PC-9 (cell line): ENCODE data around the gene FOXJ3. TPM values are rescaled to one million over a fixed set of nuclear protein-coding genes. Genes with fewer than 3 reads are reported as not detected.

Experiments
- BruUV-seq: library from RNA; stranded (reverse); fragments of 400-500 nt; replicated peaks from 2 replicates; lab custom pipeline; 2021; lab: Mats Ljungman, UMichigan
- CTCF ChIA-PET: fragments of 300-600 bp; sonication (Branson Sonifier 250); formaldehyde crosslinking; loops from one replicate; lab custom pipeline; 2022; ENCODE audit warnings: antibody characterized with exemption; lab: Charles Lee
- POLR2A ChIA-PET: fragments of 300-600 bp; sonication (Branson Sonifier 250); formaldehyde crosslinking; loops from one replicate; lab custom pipeline; 2022; ENCODE audit warnings: antibody characterized with exemption; ENCODE audit not compliant: unreplicated experiment; lab: Charles Lee
- DNase-seq, 2 experiments: peaks; one replicate each; pipeline versions ENCODE4 v3.0.0 to v3.0.0-alpha.2; 2015 to 2022; ENCODE audit warnings: mixed read lengths in 1 of 2
- H2AFZ ChIP-seq: fragments of 200-600 bp; sonication (generic); 2 replicates; pipeline ENCODE4 v1.8.1; 2017; ENCODE audit warnings: antibody characterized with exemption
- H3F3A ChIP-seq: fragments of 200-600 bp; sonication (generic); 2 replicates; pipeline ENCODE4 v1.8.1; 2017; ENCODE audit warnings: antibody characterized with exemption, mild to moderate bottlenecking, low read depth; ENCODE audit not compliant: insufficient read depth
- H3K27ac ChIP-seq: fragments of 200-600 bp; sonication (generic); 2 replicates; pipeline ENCODE4 v1.6.1; 2016; ENCODE audit warnings: mixed run types
- H3K27me3 ChIP-seq: fragments of 200-600 bp; sonication (generic); 2 replicates; pipeline ENCODE4 v1.6.1; 2016; ENCODE audit warnings: low read depth, mixed run types; ENCODE audit not compliant: insufficient read depth
- H3K36me3 ChIP-seq: fragments of 200-600 bp; sonication (generic); 2 replicates; pipeline ENCODE4 v1.6.1; 2016; ENCODE audit warnings: low read depth, mixed run types
- H3K4me1 ChIP-seq: fragments of 200-600 bp; sonication (generic); replicated peaks from 2 replicates; pipeline ENCODE4 v1.6.1; 2016; ENCODE audit warnings: mixed run types; ENCODE audit not compliant: insufficient read depth
- H3K4me2 ChIP-seq: fragments of 200-600 bp; sonication (generic); 2 replicates; pipeline ENCODE4 v1.6.1; 2017; ENCODE audit warnings: mixed run types
- H3K4me3 ChIP-seq: fragments of 200-600 bp; sonication (generic); 2 replicates; pipeline ENCODE4 v1.6.1; 2016; ENCODE audit warnings: mixed run types
- H3K79me2 ChIP-seq: fragments of 200-600 bp; sonication (generic); 2 replicates; pipeline ENCODE4 v1.6.1; 2017; ENCODE audit warnings: low read depth, mixed run types
- H3K9me2 ChIP-seq: fragments of 200-600 bp; sonication (generic); 2 replicates; pipeline ENCODE4 v1.8.1; 2017; ENCODE audit warnings: mild to moderate bottlenecking; ENCODE audit not compliant: insufficient read depth
- H3K9me3 ChIP-seq: fragments of 200-600 bp; sonication (generic); 2 replicates; pipeline ENCODE4 v1.8.1; 2016; ENCODE audit warnings: low read depth; ENCODE audit not compliant: insufficient read depth
- H4K20me1 ChIP-seq: fragments of 200-600 bp; sonication (generic); 2 replicates; pipeline ENCODE4 v1.8.1; 2017; ENCODE audit not compliant: insufficient read depth
- EZH2 ChIP-seq: fragments of 200-600 bp; sonication (generic); IDR thresholded peaks from 2 replicates; pipeline ENCODE4 v1.8.0; 2017; ENCODE audit warnings: antibody characterized with exemption, low read depth
- intact Hi-C: fragments of 100-400 bp; cut with micrococcal nuclease; formaldehyde crosslinking; loops from one replicate; pipeline ENCODE4 v1.10.0; 2022; ENCODE audit not compliant: unreplicated experiment
- total RNA-seq: library from RNA; stranded (reverse); gene quantifications from 2 replicates; pipeline ENCODE4 v1.2.3, GENCODE V29; 2021
- TF ChIP-seq, protein P1 (sequence below): fragments of 200-600 bp; sonication (generic); conservative IDR thresholded peaks from 2 replicates; pipeline ENCODE4 v1.6.1; 2017; ENCODE audit warnings: mixed run types, antibody characterized with exemption, mild to moderate bottlenecking, moderate library complexity

FOXJ3 gene
- total RNA-seq, 1 experiment from 2014 or later = 60.4 TPM

DNA sequence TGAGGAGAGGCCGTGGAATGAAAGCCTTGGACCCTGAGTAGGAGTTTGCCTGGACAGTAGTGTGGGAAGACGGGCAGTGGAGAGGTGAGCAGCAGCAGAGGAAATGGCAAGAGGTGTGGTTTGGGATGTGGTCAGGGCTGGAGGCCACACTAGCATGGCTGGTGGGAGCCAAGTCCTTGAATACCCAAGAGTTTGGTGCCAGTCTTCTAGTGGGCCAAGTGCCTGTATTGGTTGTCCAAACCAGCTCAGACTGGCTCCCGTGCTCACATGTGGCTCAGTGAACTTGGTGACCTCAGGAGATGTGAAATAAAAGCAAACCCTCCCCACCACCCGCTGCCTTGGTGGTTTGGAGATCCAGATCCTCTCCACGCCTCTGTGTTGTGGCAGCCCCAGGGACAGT lies 172.9 kb downstream of the FOXJ3 start:
- H3K27me3 ChIP-seq = no peaks in the 10 kb centered on the region
- peaks cover 15% of the 10 kb centered on the region for H3F3A ChIP-seq
- no peaks in the 10 kb centered on the region for H3K9me3 ChIP-seq
- H3K27ac ChIP-seq = no peak overlapping the region
- H3K4me2 ChIP-seq = no peak overlapping the region
- H3K79me2 ChIP-seq = no peaks in the 10 kb centered on the region
- H3K9me2 ChIP-seq = no peaks in the 10 kb centered on the region
- ChIA-PET POLR2A (no interaction called here), CTCF (no interaction called here)
- peaks cover 25% of the 10 kb centered on the region for H3K4me1 ChIP-seq
- H3K4me3 ChIP-seq = no peak overlapping the region
- no TSS peak for BruUV-seq
- TF ChIP-seq EZH2 = no peak
- TF ChIP-seq, protein P1, sequence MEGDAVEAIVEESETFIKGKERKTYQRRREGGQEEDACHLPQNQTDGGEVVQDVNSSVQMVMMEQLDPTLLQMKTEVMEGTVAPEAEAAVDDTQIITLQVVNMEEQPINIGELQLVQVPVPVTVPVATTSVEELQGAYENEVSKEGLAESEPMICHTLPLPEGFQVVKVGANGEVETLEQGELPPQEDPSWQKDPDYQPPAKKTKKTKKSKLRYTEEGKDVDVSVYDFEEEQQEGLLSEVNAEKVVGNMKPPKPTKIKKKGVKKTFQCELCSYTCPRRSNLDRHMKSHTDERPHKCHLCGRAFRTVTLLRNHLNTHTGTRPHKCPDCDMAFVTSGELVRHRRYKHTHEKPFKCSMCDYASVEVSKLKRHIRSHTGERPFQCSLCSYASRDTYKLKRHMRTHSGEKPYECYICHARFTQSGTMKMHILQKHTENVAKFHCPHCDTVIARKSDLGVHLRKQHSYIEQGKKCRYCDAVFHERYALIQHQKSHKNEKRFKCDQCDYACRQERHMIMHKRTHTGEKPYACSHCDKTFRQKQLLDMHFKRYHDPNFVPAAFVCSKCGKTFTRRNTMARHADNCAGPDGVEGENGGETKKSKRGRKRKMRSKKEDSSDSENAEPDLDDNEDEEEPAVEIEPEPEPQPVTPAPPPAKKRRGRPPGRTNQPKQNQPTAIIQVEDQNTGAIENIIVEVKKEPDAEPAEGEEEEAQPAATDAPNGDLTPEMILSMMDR = no peak
- H4K20me1 ChIP-seq = no peaks in the 10 kb centered on the region
- DNase-seq = no peak
- intact Hi-C loops = loop anchor here (10.0 kb wide), 1 partner anchor 497 kb away; no protein-coding TSS in a partner anchor
- no peak overlapping the region for H2AFZ ChIP-seq
- no peaks in the 10 kb centered on the region for H3K36me3 ChIP-seq

- Histone ChIP-seq H3K79me2 (no peaks in the 10 kb centered on the region), H3F3A (no peaks in the 10 kb centered on the region), H3K27me3 (no peaks in the 10 kb centered on the region), H3K36me3 (no peaks in the 10 kb centered on the region), H2AFZ (no peak overlapping the region), H3K4me2 (no peak overlapping the region), H3K9me3 (no peaks in the 10 kb centered on the region), H3K4me1 (no peaks in the 10 kb centered on the region), H3K4me3 (no peak overlapping the region), H3K9me2 (no peaks in the 10 kb centered on the region), H3K27ac (no peak overlapping the region), H4K20me1 (no peaks in the 10 kb centered on the region)
- BruUV-seq = no TSS peak
- CTCF ChIA-PET = no interaction called here
- intact Hi-C loops = no loop called here
- no peak for DNase-seq
- TF ChIP-seq, protein P1 = no peak
- no peak for TF ChIP-seq EZH2
- POLR2A ChIA-PET = no interaction called here
Observed at GRCh38 chr1:42158189-42158588, 176.8 kb downstream of the FOXJ3 start.

DNA sequence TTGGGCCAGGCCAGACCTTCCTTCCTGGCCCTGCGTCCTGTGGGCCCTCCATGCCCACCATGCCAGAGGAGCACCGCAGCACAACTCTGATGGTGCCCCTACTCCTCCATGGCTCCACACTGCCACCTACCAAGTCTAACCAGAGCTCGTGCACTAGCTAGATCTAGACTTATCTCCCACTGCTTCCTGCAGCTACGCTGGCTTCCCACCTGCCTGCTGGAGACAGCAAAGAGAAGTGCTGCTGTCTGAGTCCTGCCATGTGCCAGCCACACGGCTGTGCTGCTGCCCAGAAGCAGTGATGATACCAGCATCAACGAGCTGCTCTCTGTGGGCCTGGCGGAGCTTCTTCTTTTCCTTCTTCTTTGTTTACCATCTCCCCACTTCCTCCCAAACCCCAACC lies 177.4 kb downstream of the FOXJ3 start:
- no TSS peak for BruUV-seq
- no peaks in the 10 kb centered on the region for H4K20me1 ChIP-seq
- peaks cover 1% of the 10 kb centered on the region for H3K4me1 ChIP-seq
- no peak for DNase-seq
- peaks cover under 1% of the 10 kb centered on the region; the same call in 1 of the 2 replicates for H3F3A ChIP-seq
- H3K27me3 ChIP-seq = no peaks in the 10 kb centered on the region
- H3K4me2 ChIP-seq = no peak overlapping the region
- POLR2A ChIA-PET = no interaction called here
- no peak overlapping the region for H3K27ac ChIP-seq
- H3K79me2 ChIP-seq = no peaks in the 10 kb centered on the region
- H3K4me3 ChIP-seq = no peak overlapping the region
- intact Hi-C loops = no loop called here
- CTCF ChIA-PET = no interaction called here
- no peaks in the 10 kb centered on the region for H3K9me3 ChIP-seq
- no peaks in the 10 kb centered on the region for H3K36me3 ChIP-seq
- TF ChIP-seq, protein P1 = no peak
- no peak for TF ChIP-seq EZH2
- H3K9me2 ChIP-seq = no peaks in the 10 kb centered on the region
- H2AFZ ChIP-seq = no peak overlapping the region
